ENCODE data around the gene PRPS1L1.

DNA sequence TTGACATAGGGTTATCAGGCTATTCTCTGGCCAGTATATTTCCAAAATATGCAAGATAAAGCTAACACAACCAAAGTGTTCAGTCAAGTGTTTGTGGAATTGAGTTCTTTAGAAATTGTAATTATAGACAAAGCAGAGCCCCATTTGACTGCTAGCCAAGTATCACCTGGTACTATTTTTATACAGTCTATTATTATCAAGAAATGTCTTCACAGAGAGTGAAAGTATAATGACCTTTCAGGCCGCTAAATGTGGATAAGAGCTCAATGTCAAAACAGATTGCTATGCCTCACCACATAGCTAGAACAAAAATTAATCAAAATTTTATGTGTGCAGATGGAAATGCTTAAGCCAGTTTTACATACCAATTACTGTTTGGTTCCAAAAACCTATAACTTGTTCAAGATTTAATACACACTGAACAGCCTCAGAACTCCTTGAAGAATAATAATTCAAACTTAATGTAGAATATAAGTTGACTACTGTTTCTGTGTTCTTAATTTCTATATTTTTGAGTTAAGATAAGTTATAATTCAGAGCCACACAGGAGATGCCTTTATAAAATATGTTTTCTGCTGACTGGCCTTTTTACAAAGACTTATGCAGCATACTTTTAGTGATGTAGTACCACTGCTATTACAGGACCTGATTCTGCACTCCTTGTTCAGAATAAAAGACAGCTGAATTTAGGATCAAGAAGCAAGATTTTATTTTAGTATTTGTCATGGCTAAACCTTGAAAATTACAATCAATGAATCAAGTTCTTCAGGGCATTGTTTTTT lies 31.0 kb downstream of the PRPS1L1 start:
- TF ChIP-seq, protein P1, sequence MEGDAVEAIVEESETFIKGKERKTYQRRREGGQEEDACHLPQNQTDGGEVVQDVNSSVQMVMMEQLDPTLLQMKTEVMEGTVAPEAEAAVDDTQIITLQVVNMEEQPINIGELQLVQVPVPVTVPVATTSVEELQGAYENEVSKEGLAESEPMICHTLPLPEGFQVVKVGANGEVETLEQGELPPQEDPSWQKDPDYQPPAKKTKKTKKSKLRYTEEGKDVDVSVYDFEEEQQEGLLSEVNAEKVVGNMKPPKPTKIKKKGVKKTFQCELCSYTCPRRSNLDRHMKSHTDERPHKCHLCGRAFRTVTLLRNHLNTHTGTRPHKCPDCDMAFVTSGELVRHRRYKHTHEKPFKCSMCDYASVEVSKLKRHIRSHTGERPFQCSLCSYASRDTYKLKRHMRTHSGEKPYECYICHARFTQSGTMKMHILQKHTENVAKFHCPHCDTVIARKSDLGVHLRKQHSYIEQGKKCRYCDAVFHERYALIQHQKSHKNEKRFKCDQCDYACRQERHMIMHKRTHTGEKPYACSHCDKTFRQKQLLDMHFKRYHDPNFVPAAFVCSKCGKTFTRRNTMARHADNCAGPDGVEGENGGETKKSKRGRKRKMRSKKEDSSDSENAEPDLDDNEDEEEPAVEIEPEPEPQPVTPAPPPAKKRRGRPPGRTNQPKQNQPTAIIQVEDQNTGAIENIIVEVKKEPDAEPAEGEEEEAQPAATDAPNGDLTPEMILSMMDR (conservative IDR thresholded peaks at IDR 0.05; ENCODE audit: low read depth, low read length) = no peak
- no peak for TF ChIP-seq EZH2phosphoT487 (IDR thresholded peaks at IDR 0.05; ENCODE audit: borderline replicate concordance, low read length)

All from PC-3 (cell line).